Measurements from ENCODE around the gene GPX4.

DNA sequence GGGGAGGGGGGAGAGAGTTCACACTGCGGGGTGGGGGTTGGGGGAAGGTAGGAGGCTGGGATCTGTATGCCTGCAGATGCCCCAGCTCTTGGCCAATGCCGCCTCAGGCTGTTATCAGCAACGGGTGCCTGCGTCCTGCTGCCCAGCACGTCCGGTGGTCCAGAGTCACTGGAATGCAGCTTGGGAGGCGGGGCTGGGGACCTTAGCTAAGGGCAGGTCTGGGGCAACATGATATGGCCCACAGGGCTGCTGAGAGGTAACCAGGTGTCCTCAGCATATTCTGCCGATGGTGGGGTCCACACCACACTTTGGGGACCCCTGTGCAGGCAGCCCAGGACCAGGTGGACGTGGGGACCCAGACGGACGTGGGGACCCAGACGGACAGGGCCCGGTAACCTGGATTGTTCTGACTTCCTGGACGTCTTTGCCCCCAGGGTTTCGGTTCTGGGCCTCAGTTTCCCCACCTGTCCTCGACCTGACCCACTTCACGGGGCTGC is 37.5 kb upstream of the GPX4 start:
- TF ChIP-seq, protein P1, sequence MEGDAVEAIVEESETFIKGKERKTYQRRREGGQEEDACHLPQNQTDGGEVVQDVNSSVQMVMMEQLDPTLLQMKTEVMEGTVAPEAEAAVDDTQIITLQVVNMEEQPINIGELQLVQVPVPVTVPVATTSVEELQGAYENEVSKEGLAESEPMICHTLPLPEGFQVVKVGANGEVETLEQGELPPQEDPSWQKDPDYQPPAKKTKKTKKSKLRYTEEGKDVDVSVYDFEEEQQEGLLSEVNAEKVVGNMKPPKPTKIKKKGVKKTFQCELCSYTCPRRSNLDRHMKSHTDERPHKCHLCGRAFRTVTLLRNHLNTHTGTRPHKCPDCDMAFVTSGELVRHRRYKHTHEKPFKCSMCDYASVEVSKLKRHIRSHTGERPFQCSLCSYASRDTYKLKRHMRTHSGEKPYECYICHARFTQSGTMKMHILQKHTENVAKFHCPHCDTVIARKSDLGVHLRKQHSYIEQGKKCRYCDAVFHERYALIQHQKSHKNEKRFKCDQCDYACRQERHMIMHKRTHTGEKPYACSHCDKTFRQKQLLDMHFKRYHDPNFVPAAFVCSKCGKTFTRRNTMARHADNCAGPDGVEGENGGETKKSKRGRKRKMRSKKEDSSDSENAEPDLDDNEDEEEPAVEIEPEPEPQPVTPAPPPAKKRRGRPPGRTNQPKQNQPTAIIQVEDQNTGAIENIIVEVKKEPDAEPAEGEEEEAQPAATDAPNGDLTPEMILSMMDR (IDR thresholded peaks at IDR 0.05) = no peak
- no peak for TF ChIP-seq POLR2A (IDR thresholded peaks at IDR 0.05)
